Smooth muscle cell (in vitro differentiated cells): ENCODE measurements around the gene GOSR1. TPM values are rescaled to one million over a fixed set of nuclear protein-coding genes. Genes with fewer than 3 reads are reported as not detected.
"Not testable (repeated sequence)": the region's sequence is repeated elsewhere in the genome, so short reads cannot be mapped to it uniquely, and the experiment has no call there.

ENCODE experiments used
- DNase-seq: peaks from one replicate; lab custom pipeline; 2025; ENCODE audit not compliant: unreplicated experiment; lab: John Stamatoyannopoulos, UW
- H2AFZ ChIP-seq: fragments of 200-600 bp; sonication (generic); 2 replicates; pipeline ENCODE4 v1.6.0; 2016; ENCODE audit warnings: antibody characterized with exemption, low read depth, mild to moderate bottlenecking
- H3F3A ChIP-seq: fragments of 200-600 bp; sonication (generic); 2 replicates; pipeline ENCODE4 v1.6.0; 2017; ENCODE audit warnings: antibody characterized with exemption, low read depth
- H3K27ac ChIP-seq: fragments of 200-600 bp; sonication (generic); 2 replicates; pipeline ENCODE4 v1.5.1; 2016; ENCODE audit warnings: low read depth, mild to moderate bottlenecking
- H3K27me3 ChIP-seq: fragments of 200-600 bp; sonication (generic); 2 replicates; pipeline ENCODE4 v1.6.1; 2016; ENCODE audit warnings: low read depth, mild to moderate bottlenecking
- H3K36me3 ChIP-seq: fragments of 200-600 bp; sonication (generic); 2 replicates; pipeline ENCODE4 v1.5.1; 2016; ENCODE audit warnings: low read depth
- H3K4me1 ChIP-seq: fragments of 200-600 bp; sonication (generic); 2 replicates; pipeline ENCODE4 v1.5.1; 2016; ENCODE audit warnings: low read depth
- H3K4me2 ChIP-seq: fragments of 200-600 bp; sonication (generic); 2 replicates; pipeline ENCODE4 v1.6.0; 2016; ENCODE audit warnings: mild to moderate bottlenecking
- H3K4me3 ChIP-seq: fragments of 200-600 bp; sonication (generic); 2 replicates; pipeline ENCODE4 v1.5.1; 2016; ENCODE audit warnings: mild to moderate bottlenecking
- H3K79me2 ChIP-seq: fragments of 200-600 bp; sonication (generic); 2 replicates; pipeline ENCODE4 v1.6.0; 2016; ENCODE audit warnings: low read depth, mild to moderate bottlenecking
- H3K9ac ChIP-seq: fragments of 200-600 bp; sonication (generic); 2 replicates; pipeline ENCODE4 v1.6.0; 2016; ENCODE audit warnings: low read depth
- H3K9me3 ChIP-seq: fragments of 200-600 bp; sonication (generic); replicated peaks from 2 replicates; pipeline ENCODE4 v1.5.1; 2016; ENCODE audit warnings: low read depth
- H4K20me1 ChIP-seq: fragments of 200-600 bp; sonication (generic); 2 replicates; pipeline ENCODE4 v1.6.0; 2016; ENCODE audit warnings: low read depth
- CTCF ChIP-seq: fragments of 200-600 bp; sonication (generic); IDR thresholded peaks from 2 replicates; pipeline ENCODE4 v1.5.1; 2017; ENCODE audit warnings: borderline replicate concordance, mild to moderate bottlenecking, antibody characterized with exemption; ENCODE audit not compliant: insufficient read depth, poor library complexity, severe bottlenecking
- WGBS: methylation state at CpG from one replicate; pipeline ENCODE4 v1.1.7; 2016; ENCODE audit warnings: low lambda C conversion rate; 5-methylcytosine and 5-hydroxymethylcytosine counted together
- polyA plus RNA-seq: library from polyadenylated mRNA; unstranded; fragments of >200 nt; fragmentation: Nextera tagmentation; extraction: Ambion mirVana; gene quantifications from 2 replicates; pipeline ENCODE4 v1.2.1, GENCODE V29; 2016
- total RNA-seq: library from RNA; depleted of rRNA; stranded (reverse); fragments of >200 nt; gene quantifications from 2 replicates; pipeline ENCODE4 v1.2.3, GENCODE V29; 2014

GOSR1 gene
- total and polyA plus RNA-seq, 2 experiments from 2014 or later, result 48.3 to 81.0 TPM

GRCh38 chr17:30436729-30437128 lies 40.5 kb upstream of the GOSR1 start:
- Histone ChIP-seq H3K27me3 (no peaks in the 10 kb centered on the region), H3K79me2 (no peaks in the 10 kb centered on the region), H3K9me3 (no peaks in the 10 kb centered on the region), H3K9ac (no peak overlapping the region), H3K4me1 (no peaks in the 10 kb centered on the region), H2AFZ (no peak overlapping the region), H3F3A (no peaks in the 10 kb centered on the region), H3K4me3 (no peak overlapping the region), H3K36me3 (peaks cover 7% of the 10 kb centered on the region), H3K4me2 (no peak overlapping the region), H4K20me1 (no peaks in the 10 kb centered on the region), H3K27ac (no peak overlapping the region)
- no peak for DNase-seq
- TF ChIP-seq CTCF, result no peak

GRCh38 chr17:30443721-30444120 lies 33.5 kb upstream of the GOSR1 start:
- Histone ChIP-seq H3K4me3 (no peak overlapping the region), H3K27ac (no peak overlapping the region), H4K20me1 (no peaks in the 10 kb centered on the region), H3K27me3 (no peaks in the 10 kb centered on the region), H3K4me2 (no peak overlapping the region), H3K36me3 (peaks cover 8% of the 10 kb centered on the region), H3K9me3 (no peaks in the 10 kb centered on the region), H3K4me1 (no peaks in the 10 kb centered on the region), H3F3A (no peaks in the 10 kb centered on the region), H3K79me2 (peaks cover 4% of the 10 kb centered on the region), H2AFZ (no peak overlapping the region), H3K9ac (no peak overlapping the region)
- no peak for DNase-seq
- WGBS, result 80% methylated on average over 6 of the region's 6 CpGs
- no peak for TF ChIP-seq CTCF

- not testable (repeated sequence) for H3K4me3 ChIP-seq, H3K36me3 ChIP-seq, H3K9ac ChIP-seq, H3K79me2 ChIP-seq, H3F3A ChIP-seq, H3K27ac ChIP-seq, H3K9me3 ChIP-seq, H3K4me1 ChIP-seq, DNase-seq, H3K4me2 ChIP-seq, H2AFZ ChIP-seq, H3K27me3 ChIP-seq, H4K20me1 ChIP-seq
Observed at GRCh38 chr17:30446640-30447039, 30.6 kb upstream of the GOSR1 start.

GRCh38 chr17:30449480-30449879 lies 27.7 kb upstream of the GOSR1 start:
- H3K27ac ChIP-seq, result no peak overlapping the region
- no peaks in the 10 kb centered on the region for H3K27me3 ChIP-seq
- H3K36me3 ChIP-seq, result peaks cover 6% of the 10 kb centered on the region
- peaks cover 4% of the 10 kb centered on the region for H3K79me2 ChIP-seq
- 95% methylated on average over 4 of the region's 4 CpGs for WGBS
- H3K4me1 ChIP-seq, result no peaks in the 10 kb centered on the region
- H4K20me1 ChIP-seq, result no peaks in the 10 kb centered on the region
- no peak overlapping the region for H3K4me2 ChIP-seq
- H3K9me3 ChIP-seq, result no peaks in the 10 kb centered on the region
- no peaks in the 10 kb centered on the region for H3F3A ChIP-seq
- no peak overlapping the region for H2AFZ ChIP-seq
- no peak for TF ChIP-seq CTCF
- no peak overlapping the region for H3K9ac ChIP-seq
- H3K4me3 ChIP-seq, result no peak overlapping the region
- DNase-seq, result no peak
